Mesenchymal stem cell (in vitro differentiated cells and primary cell): ENCODE results near the gene ASB5.

ENCODE experiments used
- DNase-seq: peaks from one replicate; pipeline ENCODE4 v3.0.0-alpha.2; 2013
- H2AFZ ChIP-seq: one replicate; pipeline ENCODE4 v1.6.1; 2013; ENCODE audit warnings: low read depth, mild to moderate bottlenecking, control low read depth, inconsistent platforms, low read length, moderate library complexity
- H2AK5ac ChIP-seq: 2 replicates; pipeline ENCODE4 v1.6.1; 2013; ENCODE audit warnings: low read length, moderate library complexity, mild to moderate bottlenecking, inconsistent platforms; ENCODE audit not compliant: severe bottlenecking
- H2BK120ac ChIP-seq: one replicate; pipeline ENCODE4 v1.6.1; 2013; ENCODE audit warnings: low read depth, mild to moderate bottlenecking, inconsistent platforms, low read length, moderate library complexity
- H2BK12ac ChIP-seq, 2 experiments: one replicate each; pipeline ENCODE4 v1.6.1; 2013; ENCODE audit warnings: inconsistent platforms in 2 of 2, low read length in 2 of 2, mild to moderate bottlenecking in 2 of 2, moderate library complexity in 2 of 2, control low read depth in 1 of 2
- H2BK15ac ChIP-seq: one replicate; pipeline ENCODE4 v1.6.1; 2013; ENCODE audit warnings: mild to moderate bottlenecking, low read depth, inconsistent platforms; ENCODE audit not compliant: poor library complexity, severe bottlenecking
- H2BK5ac ChIP-seq: 2 replicates; pipeline ENCODE4 v1.6.1; 2013; ENCODE audit warnings: low read depth, mild to moderate bottlenecking, low read length, control low read depth, inconsistent platforms; ENCODE audit not compliant: poor library complexity, severe bottlenecking
- H3K14ac ChIP-seq, 2 experiments: one replicate each; pipeline ENCODE4 v1.6.1; 2013; ENCODE audit warnings: inconsistent platforms in 2 of 2, low read length in 2 of 2, control low read depth in 1 of 2, mild to moderate bottlenecking in 1 of 2, moderate library complexity in 1 of 2
- H3K18ac ChIP-seq, 2 experiments: one replicate each; pipeline ENCODE4 v1.6.1; 2013; ENCODE audit warnings: inconsistent platforms in 2 of 2, low read length in 2 of 2, control low read depth in 1 of 2, low read depth in 1 of 2, mild to moderate bottlenecking in 1 of 2
- H3K23ac ChIP-seq, 2 experiments: one replicate each; pipeline ENCODE4 v1.6.1; 2013; ENCODE audit warnings: inconsistent platforms in 2 of 2, low read length in 2 of 2, mild to moderate bottlenecking in 2 of 2, moderate library complexity in 2 of 2, control low read depth in 1 of 2
- H3K27ac ChIP-seq: 2 replicates; pipeline ENCODE4 v1.5.1; 2013; ENCODE audit warnings: mild to moderate bottlenecking, moderate library complexity, low read length, control low read depth, inconsistent platforms; ENCODE audit not compliant: poor library complexity, severe bottlenecking
- H3K27me3 ChIP-seq, 2 experiments: 2 replicates each; pipeline versions ENCODE4 v1.6.1 to v1.7.0; 2013; ENCODE audit warnings: low read length in 2 of 2, mild to moderate bottlenecking in 2 of 2, moderate library complexity in 2 of 2, control low read depth in 1 of 2, inconsistent platforms in 1 of 2; ENCODE audit not compliant: control insufficient read depth in 1 of 2, insufficient read depth in 1 of 2
- H3K36me3 ChIP-seq, 2 experiments: 2 replicates each; pipeline versions ENCODE4 v1.6.1 to v1.7.0; 2013; ENCODE audit warnings: low read length in 2 of 2, control low read depth in 1 of 2, inconsistent platforms in 1 of 2, low read depth in 1 of 2, mild to moderate bottlenecking in 1 of 2; ENCODE audit not compliant: insufficient read depth in 2 of 2, control insufficient read depth in 1 of 2
- H3K4ac ChIP-seq, 2 experiments: one replicate each; pipeline ENCODE4 v1.6.1; 2013; ENCODE audit warnings: inconsistent platforms in 2 of 2, low read length in 2 of 2, mild to moderate bottlenecking in 2 of 2, moderate library complexity in 2 of 2, control low read depth in 1 of 2, low read depth in 1 of 2
- H3K4me1 ChIP-seq: 2 replicates; pipeline ENCODE4 v1.6.1; 2013; ENCODE audit warnings: low read depth, low read length, control low read depth; ENCODE audit not compliant: control insufficient read depth, insufficient read depth
- H3K4me2 ChIP-seq: 2 replicates; pipeline ENCODE4 v1.6.1; 2013; ENCODE audit warnings: low read length, mild to moderate bottlenecking, inconsistent platforms; ENCODE audit not compliant: poor library complexity, severe bottlenecking
- H3K4me3 ChIP-seq, 2 experiments: 2 replicates each; pipeline versions ENCODE4 v1.5.1 to v1.7.0; 2013; ENCODE audit warnings: low read length in 2 of 2, mild to moderate bottlenecking in 2 of 2, control low read depth in 1 of 2, low read depth in 1 of 2; ENCODE audit not compliant: insufficient read depth in 1 of 2
- H3K79me1 ChIP-seq: replicated peaks from 2 replicates; pipeline ENCODE4 v1.6.1; 2013; ENCODE audit warnings: mild to moderate bottlenecking, control low read depth, low read length, inconsistent platforms; ENCODE audit not compliant: poor library complexity, severe bottlenecking
- H3K9ac ChIP-seq: 2 replicates; pipeline ENCODE4 v1.7.0; 2013; ENCODE audit warnings: mild to moderate bottlenecking, low read length, moderate library complexity
- H3K9me3 ChIP-seq: 2 replicates; pipeline ENCODE4 v1.7.0; 2013; ENCODE audit warnings: mild to moderate bottlenecking, low read length; ENCODE audit not compliant: control insufficient read depth
- H4K8ac ChIP-seq: one replicate; pipeline ENCODE4 v1.6.1; 2013; ENCODE audit warnings: inconsistent platforms, mild to moderate bottlenecking, low read length, moderate library complexity
- H4K91ac ChIP-seq: one replicate; pipeline ENCODE4 v1.6.1; 2013; ENCODE audit warnings: mild to moderate bottlenecking, low read length, inconsistent platforms
- WGBS: methylation state at CpG from one replicate; pipeline ENCODE4 v1.1.7; 2013; ENCODE audit warnings: mixed read lengths; 5-methylcytosine and 5-hydroxymethylcytosine counted together

ASB5 gene

GRCh38 chr4:176205299-176205698 is 63.7 kb downstream of the ASB5 start:
- Histone ChIP-seq H3K4me3 (no peak overlapping the region), H2BK120ac (no peak overlapping the region), H3K4me2 (no peak overlapping the region), H3K9me3 (no peaks in the 10 kb centered on the region), H3K79me1 (no peaks in the 10 kb centered on the region), H3K4ac (no peak overlapping the region), H2AFZ (no peak overlapping the region), H2BK15ac (no peak overlapping the region), H3K9ac (no peak overlapping the region), H3K27ac (no peak overlapping the region), H2BK5ac (no peak overlapping the region), H2AK5ac (no peak overlapping the region), H3K36me3 (no peaks in the 10 kb centered on the region), H3K27me3 (peaks cover 0 to 17% of the 10 kb centered on the region in 2 experiments), H3K14ac (no peak overlapping the region), H2BK12ac (no peak overlapping the region), H4K8ac (no peak overlapping the region), H3K18ac (no peak overlapping the region), H4K91ac (no peak overlapping the region), H3K4me1 (no peaks in the 10 kb centered on the region), H3K23ac (no peak overlapping the region)
- WGBS = 67% methylated on average over 3 of the region's 4 CpGs
- no peak for DNase-seq

DNA sequence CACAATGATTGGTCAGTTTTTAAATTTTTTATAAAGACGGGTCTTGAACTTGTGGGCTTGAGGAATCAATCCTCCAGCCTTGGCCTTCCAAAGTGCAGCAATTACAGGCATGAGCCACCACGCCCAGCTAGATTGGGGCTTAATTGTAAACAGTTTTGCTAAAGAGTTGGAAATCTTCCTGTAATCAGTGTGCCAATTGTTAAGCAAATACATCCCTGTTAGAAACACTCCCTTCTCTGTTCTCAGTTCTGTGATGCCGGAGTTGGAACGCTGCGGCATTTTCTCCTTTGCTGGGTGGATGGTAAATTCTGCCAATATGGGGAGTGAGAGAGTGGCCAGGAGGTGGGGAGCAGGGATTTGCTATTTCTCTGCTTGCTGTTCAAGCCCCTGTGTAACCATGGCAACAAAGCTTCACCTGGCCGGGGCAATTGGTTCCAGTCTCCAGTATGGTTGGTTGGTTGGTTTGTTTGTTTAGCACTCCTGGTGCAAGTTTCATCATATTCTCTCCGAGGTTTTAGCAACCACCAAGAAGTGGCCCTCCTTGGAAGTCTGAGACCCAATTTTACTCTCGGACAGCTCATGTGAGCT is 70.6 kb downstream of the ASB5 start:
- Histone ChIP-seq H2BK120ac (no peak overlapping the region), H2BK15ac (no peak overlapping the region), H3K79me1 (no peaks in the 10 kb centered on the region), H3K36me3 (no peaks in the 10 kb centered on the region), H2BK12ac (no peak overlapping the region), H3K27me3 (no peaks in the 10 kb centered on the region), H3K14ac (no peak overlapping the region), H3K9me3 (no peaks in the 10 kb centered on the region), H3K9ac (no peak overlapping the region), H4K8ac (no peak overlapping the region), H2AFZ (no peak overlapping the region), H3K27ac (no peak overlapping the region), H3K4me2 (no peak overlapping the region), H3K23ac (no peak overlapping the region), H3K4me3 (no peak overlapping the region), H3K18ac (no peak overlapping the region), H2AK5ac (no peak overlapping the region), H4K91ac (no peak overlapping the region), H3K4me1 (peaks cover 3% of the 10 kb centered on the region), H2BK5ac (no peak overlapping the region), H3K4ac (no peak overlapping the region)
- no peak for DNase-seq
- WGBS = 87% methylated on average over 7 of the region's 8 CpGs

DNA sequence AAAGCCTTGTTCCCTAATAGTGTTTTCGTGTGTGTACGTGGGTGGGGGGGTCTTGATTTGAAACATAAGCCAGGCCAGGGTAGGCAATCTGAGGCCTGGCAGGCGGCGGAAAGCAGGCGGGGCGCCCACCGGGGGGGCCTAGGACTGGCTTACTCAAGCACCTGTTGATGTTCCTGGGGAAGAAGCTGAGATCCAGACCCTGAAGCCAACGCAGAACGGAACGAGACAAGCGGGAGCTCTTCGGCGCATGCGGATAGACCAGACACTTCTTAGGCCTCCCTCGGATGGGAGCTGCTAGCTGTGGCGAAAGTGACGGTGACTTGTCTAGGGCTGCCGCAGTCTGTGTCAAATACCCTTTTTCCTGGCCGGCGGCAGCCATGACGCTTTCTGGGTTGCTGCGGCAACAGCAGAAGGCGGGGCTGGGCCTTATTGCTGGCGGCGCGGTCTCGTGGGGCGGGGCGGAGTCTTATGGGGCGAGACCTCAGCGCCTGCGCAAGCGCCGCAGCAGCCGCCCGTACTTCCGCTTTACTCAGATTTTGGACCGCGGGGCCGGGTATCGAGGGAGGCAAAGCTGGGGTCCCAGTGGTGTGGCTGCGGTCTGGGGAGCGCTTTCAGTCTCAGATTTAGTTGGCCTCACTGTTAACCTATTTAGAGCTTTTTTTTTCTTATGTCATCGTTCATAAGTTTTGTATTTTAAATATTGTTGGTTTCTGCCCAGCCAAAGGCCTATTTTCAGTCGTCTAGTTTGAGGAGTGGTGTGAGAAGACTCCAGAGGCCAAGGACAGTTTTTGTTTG is 73.6 kb downstream of the ASB5 start, which contains the start of gene SPATA4:
SPATA4 (minus strand) TSS at position 402 of the 795 bp plus-strand sequence; CDS start at position 379, 23 bp downstream.
- Histone ChIP-seq H3K27me3 (no peaks in the 10 kb centered on the region), H3K36me3 (no peaks in the 10 kb centered on the region), H3K9ac (peak within 1 kb of the TSS; percentile 95), H3K18ac (peak within 1 kb of the TSS in 1 of 2 experiments; percentile 61), H3K4me3 (peak within 1 kb of the TSS; percentile 82 to 94), H3K23ac (no peak within 1 kb of the TSS), H2AFZ (peak within 1 kb of the TSS; percentile 97), H3K4ac (peak within 1 kb of the TSS in 1 of 2 experiments; percentile 47), H2BK12ac (no peak within 1 kb of the TSS), H3K27ac (peak within 1 kb of the TSS; percentile 33), H3K4me2 (peak within 1 kb of the TSS; percentile 94), H2BK120ac (no peak within 1 kb of the TSS), H3K4me1 (peaks cover 3% of the 10 kb centered on the region), H3K79me1 (no peaks in the 10 kb centered on the region), H3K9me3 (no peaks in the 10 kb centered on the region), H2AK5ac (no peak within 1 kb of the TSS), H4K8ac (peak within 1 kb of the TSS; percentile 87), H3K14ac (peak within 1 kb of the TSS in 1 of 2 experiments; percentile 55), H4K91ac (peak within 1 kb of the TSS; percentile 46), H2BK15ac (peak within 1 kb of the TSS; percentile 57), H2BK5ac (no peak within 1 kb of the TSS)
- 2% methylated on average over 43 of the region's 45 CpGs for WGBS
- peak; percentile 92 for DNase-seq

DNA sequence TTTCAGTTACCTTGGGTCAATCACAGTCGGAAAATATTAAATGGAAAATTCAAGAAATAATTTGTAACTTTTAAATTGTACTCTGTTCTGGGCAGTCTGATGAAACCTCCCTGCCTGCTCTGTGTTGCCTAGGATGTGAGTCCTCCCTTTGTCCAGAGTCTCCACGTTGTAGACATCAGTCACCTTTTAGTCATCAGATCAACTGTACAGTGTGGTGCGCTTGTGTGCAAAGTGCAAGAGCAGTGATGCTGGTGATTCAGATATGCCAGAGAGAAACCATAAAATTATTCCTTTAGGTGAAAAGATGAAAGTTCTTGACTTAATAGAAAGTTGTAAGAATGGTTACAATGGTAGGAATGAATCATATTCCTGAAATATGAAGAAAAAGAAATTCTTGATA is 75.1 kb downstream of the ASB5 start:
- Histone ChIP-seq H3K36me3 (no peaks in the 10 kb centered on the region), H3K27me3 (no peaks in the 10 kb centered on the region), H4K8ac (no peak overlapping the region), H3K4ac (no peak overlapping the region), H2BK5ac (no peak overlapping the region), H3K79me1 (no peaks in the 10 kb centered on the region), H3K23ac (no peak overlapping the region), H3K9me3 (no peaks in the 10 kb centered on the region), H3K9ac (peak overlapping the region; percentile 85), H3K18ac (no peak overlapping the region), H3K27ac (no peak overlapping the region), H3K4me1 (peaks cover 3% of the 10 kb centered on the region), H2AK5ac (no peak overlapping the region), H2BK15ac (no peak overlapping the region), H2AFZ (peak overlapping the region; percentile 46), H3K4me2 (no peak overlapping the region), H3K4me3 (peak overlapping the region in 1 of 2 experiments; percentile 35), H3K14ac (no peak overlapping the region), H2BK12ac (no peak overlapping the region), H4K91ac (no peak overlapping the region), H2BK120ac (no peak overlapping the region)
- 40% methylated on average over 3 of the region's 3 CpGs for WGBS
- DNase-seq = peak; percentile 71
